ENCODE measurements around the gene DHX30.

- TF ChIP-seq EP300 (IDR thresholded peaks at IDR 0.05), result no peak
- no peak for TF ChIP-seq CTCF (IDR thresholded peaks at IDR 0.05)
- TF ChIP-seq POLR2AphosphoS5 (IDR thresholded peaks at IDR 0.05), result no peak
Observed at GRCh38 chr3:47772788-47773187, 30.1 kb upstream of the DHX30 start.
